ENCODE data around the gene RIMBP2.

- TF ChIP-seq CTCF (IDR thresholded peaks at IDR 0.05) (no peak), EP300 (IDR thresholded peaks at IDR 0.05) (no peak)
Measured at GRCh38 chr12:130663514-130663913, 52.6 kb downstream of the RIMBP2 start.

All from tibial nerve (tissue), 4 donors.